GM18526 (cell line): ENCODE data around the gene TNFRSF8.
A peak's percentile ranks its signal among the peaks of the same experiment; 100 is the strongest.

ENCODE experiments used
- POLR2A ChIP-seq: IDR thresholded peaks from 3 replicates; pipeline ENCODE4 v1.6.1; 2011; ENCODE audit not compliant: insufficient read length; ENCODE audit errors: extremely low read depth

TNFRSF8 gene

DNA sequence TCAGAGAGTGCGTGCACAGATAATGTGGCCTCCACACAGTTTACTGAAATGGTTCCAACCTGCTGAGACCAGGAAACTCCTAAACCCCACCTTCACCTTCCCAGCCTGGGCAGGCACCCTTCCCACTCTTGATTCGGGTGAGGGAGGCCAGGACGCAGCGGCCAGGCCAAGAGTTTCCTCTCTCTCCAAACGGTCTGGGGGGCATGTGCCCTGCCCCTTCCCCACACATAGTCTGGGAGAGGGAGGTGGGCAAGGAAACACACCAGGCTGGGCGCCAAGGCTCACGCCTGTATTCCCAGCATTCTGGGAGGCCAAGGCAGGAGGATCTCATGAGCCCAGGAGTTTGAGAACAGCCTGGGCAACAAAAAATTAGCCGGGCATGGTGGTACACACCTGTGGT is 9.6 kb downstream of the TNFRSF8 start:
- no peak for TF ChIP-seq POLR2A

DNA sequence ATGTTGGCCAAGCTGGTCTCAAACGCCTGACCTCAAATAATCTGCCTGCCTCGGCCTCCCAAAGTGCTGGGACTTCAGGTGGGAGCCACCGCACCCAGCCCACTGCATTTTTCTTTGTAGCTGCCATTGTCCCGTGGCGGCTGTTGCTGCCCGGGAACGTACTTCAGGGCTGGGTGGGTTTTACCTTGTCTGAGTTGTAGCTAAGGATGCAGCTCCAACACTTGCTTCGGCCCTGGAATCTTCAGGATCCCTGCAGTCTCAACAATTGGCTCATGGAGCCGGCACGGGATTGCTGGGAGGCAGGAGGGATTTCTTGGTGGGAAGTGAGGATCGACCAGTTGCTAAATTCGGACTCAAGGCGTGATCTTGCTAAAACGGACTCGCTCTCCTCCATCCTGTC is 10.7 kb downstream of the TNFRSF8 start:
- TF ChIP-seq POLR2A, result no peak

DNA sequence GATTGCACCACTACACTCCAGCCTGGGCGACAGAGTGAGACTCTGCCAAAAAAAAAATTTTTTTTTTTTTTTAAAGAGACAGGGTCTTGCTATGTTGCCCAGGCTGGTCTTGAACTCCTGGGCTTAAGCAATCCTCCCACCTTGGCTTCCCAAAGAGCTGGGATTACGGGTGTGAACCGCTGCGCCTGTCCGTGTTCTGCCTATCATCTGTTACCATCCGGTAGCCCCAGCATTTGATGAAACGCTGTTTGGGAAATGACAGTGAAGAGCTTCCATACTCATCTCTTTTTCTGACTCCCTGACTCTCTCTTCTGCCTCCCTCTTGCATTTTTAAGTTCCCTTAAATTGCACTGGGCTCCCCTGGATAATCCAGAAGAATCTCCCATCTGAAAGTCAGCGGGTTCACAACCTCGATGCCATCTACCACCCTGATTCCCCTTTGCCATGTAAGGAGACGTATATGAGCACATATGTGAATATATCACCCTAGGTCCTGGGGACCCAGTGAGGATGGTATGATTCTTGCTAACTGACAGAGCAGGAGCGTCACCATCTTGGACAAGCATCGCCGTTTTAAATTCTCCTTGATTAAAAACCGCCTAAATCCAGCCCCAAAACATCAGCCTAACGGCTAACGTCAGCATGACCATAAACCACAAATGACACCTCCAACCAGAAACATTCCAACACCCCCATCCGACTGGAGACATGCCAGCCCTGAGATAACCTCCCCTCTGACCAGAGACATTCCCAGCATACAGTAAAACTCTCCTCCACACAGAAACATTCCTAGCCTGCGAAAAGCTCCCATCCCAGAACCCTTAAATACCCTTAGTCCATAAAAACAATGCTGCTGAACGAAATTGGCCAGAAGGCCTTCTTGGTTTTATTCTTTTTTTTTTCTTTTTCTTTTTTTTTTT is 12.4 kb downstream of the TNFRSF8 start:
- no peak for TF ChIP-seq POLR2A

DNA sequence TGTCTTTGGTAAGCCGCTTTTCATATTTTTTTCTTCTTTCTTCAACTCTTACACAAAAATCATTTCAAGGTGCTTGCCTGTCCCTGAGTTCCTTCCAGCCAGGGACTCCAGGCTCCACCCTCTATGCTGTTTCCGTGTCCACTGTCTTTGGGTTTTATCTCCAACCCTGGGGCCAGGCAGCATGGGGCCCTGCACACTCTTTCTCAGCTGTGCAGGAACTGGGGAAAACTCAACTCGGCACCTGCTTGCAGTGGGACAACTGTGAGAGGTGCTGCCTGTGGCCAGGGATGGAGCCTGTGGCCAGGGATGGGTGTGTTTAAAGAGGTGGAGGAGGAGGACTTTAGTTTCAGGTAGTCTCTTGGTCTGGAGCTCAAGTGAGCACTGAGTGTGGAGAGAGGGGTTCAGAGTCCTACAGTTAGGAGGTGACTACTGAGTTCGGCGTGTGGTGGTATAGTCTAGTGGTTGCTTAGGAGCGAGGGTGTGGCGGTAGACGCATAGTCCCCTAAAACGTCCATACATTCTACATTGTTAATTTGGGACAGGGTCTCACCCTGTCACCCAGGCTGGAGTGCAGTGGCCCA is 13.4 kb downstream of the TNFRSF8 start:
- no peak for TF ChIP-seq POLR2A

DNA sequence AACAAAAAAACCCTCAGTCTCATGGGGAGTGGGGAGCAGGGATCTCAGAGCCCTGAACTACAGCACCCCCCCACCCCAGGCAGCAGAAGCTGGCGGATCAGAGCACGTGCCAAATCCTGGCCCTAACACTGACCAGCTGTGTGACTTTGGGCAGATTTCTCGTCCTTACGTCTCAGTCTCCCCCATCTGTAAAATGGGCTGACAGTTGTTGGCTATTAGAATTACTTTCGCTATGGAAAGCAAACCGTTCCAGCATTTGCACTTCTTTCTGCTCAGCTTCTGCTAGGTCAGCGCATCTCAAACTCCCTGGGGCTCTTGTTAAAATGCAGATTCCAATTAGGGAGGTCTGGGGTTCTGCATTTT is 15.5 kb downstream of the TNFRSF8 start:
- no peak for TF ChIP-seq POLR2A

DNA sequence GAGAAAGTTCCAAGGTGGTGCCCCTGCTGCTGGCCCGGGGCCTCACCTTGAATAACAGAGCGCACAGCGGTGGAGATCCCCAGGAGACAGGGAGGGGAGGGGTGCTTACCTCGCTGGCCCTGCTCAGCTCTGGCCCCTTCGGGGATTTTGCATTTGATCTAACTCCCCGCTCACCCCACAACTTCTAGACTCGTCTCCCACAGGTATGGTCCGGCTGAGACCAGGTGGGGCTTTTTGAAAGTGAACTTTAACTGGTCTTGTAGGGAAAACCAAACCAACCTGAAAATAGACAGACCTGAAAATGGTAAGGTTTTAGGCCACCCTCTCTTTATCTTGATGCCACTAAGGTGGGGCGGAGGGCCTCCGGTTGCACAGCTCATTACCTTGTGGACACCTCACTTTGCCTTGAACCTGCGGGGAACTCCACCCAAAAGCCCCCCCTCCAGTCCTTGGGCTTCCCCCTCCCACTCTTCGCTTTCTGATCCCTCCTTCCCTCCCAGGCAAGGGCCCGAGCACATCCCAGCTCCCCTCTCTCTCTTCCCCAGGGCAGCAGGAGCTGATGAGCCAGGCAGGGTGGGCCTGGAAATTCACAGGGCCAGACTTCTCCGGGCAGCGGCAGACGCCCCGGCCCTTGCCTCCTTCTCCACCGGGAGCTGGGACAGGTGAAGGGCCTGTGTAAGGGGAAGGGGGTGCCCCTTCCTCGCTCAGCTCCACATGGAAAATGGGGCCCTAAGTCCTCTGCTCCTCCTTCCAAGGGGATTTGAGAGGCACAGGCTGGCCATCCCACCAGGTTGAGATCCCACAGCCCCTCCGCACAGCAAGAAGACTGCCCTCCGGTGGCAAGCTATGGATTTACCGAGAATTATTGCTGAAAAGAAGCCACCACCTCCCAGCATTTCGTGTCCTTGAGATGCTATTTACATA is 16.1 kb downstream of the TNFRSF8 start:
- peak; percentile 32 for TF ChIP-seq POLR2A

DNA sequence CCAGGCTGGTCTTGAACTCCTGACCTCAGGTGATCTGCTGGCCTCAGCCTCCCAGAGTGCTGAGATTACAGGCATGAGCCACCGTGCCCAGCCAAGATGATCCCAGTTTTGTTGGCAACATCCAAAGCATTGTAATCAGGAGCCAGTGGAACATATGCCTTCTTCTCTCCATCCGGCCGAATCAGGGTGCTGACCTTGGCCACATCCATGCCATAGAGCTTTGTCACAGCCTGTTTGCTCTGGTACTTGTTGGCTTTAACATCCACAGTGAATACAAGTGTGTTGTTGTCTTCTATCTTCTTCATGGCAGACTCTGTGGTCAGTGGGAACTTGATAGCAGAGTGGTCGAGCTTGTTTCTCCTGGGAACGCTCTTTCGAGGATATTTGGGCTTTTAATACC is 17.1 kb downstream of the TNFRSF8 start:
- TF ChIP-seq POLR2A, result no peak

DNA sequence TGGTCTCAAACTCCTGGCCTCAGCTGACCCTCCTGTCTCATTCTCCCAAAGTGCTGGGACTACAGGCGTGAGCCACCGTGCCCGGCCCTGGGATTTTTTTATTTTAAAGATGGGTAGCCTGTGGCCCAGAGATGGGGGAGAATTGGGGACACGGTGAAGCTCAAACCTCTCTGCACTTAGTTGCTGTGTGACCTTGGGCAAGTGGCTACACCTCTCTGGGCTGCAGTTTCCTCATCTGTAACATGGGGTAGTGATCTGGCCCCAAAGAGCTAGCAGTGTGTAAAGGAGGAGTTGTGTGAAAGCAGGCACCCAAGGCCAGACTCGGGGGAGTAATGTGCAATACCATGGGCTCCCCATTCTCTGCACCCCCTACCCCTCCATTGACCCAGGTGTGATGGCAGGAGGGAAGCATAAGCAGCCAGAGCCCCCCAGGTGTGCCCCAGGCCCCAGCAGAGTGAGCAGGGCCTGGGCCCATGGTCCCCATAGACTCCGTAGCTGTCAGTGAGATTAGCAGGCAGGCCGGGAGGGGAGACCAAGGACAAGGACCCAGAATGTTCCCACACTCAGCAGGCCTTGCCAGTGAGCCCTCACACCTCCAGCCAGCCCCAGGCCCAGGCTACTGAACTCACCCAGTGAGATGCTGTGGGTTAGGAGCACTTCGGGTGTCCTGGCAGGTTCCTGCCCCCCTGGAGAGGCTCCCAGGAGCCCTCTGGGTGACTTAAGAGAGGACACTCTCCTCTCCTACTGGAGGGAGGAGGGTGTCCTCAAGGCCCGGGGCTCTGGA is 17.9 kb downstream of the TNFRSF8 start:
- TF ChIP-seq POLR2A, result no peak

DNA sequence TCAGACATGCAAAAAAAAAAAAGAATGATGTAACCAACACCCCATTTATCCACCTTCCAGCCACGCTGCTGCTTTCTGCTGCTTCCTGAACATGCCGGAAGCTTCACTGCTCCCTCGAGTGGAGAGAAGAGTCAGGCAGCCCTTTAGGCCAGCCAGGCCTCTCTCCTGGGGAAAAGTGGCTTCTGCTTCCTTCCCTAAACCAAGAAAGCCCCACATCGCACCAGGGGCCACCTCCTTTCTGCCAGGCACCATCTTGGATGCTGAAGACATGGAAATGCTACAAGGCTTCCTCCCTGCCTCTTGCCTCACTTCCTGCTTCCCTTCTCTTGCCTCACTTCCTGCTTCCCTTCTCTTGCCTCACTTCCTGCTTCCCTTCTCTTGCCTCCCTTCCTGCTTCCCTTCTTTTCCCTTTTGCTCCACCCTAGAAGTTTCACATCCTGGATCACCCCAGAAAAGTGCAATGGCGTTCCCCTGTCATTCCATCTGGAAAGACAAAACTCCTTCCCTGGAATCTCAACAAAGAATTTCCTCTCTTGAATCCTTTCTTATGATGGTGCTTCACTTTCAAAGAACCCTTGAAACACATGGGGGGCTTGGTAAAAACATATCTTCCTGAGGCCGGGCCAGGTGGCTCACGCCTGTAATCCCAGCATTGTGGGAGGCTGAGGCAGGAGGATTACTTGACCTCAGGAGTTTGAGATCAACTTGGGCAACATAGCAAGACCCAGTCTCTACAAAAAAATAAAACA is 18.7 kb downstream of the TNFRSF8 start:
- TF ChIP-seq POLR2A, result peak; percentile 16

DNA sequence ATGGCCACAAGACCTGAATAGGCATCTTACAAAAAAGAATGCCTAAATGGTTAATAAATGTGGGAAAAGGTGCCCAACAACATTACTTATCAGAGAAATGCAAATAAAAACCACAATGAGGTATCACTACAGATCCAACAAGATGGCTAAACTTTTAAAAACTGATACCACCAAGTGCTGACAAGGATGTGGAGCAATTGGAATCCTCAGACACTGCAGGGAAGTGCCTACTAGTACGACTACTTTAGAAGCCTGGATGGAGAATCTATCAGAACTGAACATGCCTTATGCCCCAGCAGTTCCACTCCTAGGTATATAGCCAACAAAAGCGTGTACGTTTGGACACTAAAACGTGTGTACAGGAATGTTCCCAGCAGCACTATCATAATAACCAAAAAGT is 19.9 kb downstream of the TNFRSF8 start:
- no peak for TF ChIP-seq POLR2A

DNA sequence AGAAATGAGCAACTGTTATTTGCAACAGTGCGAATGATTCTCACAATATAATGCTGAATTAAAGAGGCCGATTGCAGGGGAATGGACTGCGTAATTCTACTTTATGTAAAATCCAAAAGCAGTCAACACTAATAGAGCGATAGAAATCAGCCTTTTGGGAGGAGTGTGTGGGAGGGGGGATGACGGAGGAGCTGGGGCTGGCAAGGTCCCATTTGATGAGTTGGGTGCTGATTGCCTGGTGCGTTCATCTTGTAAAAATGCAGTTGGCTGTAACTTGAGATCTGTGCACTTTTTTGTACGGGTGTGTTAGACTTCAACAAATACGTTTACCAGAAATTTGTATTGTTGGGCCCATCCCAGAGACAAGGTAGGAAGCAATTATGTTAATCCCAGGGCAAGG is 20.7 kb downstream of the TNFRSF8 start:
- TF ChIP-seq POLR2A, result no peak

DNA sequence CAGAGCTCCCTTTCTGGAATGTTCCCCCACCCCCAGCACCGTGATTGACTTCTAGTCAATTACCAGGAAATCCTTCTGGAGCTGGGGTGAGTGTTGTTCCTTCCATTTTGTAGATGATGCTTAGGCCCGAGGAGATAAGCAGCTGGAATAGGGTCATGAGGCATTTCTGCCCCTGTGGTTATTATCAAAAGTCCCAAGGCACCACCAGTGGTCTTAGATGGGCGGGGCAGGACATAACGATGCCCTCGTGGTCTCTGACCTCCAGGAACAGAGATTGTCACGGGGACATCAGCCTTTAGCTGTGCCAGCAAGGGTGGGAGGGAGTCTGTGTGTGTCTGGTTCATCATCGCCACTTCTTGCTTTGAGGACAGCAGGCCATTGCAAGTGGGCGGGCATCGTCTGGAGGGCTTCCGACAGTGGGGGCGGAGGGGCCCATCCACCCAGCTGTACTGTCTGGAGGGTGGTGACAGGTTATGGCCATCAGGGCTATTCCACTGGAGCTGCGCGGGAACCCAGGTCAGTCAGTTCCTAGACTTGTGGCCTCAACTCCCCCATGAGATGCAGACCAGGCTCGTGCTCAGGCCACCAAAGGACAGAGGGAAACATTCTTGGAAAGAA is 22.6 kb downstream of the TNFRSF8 start:
- no peak for TF ChIP-seq POLR2A

DNA sequence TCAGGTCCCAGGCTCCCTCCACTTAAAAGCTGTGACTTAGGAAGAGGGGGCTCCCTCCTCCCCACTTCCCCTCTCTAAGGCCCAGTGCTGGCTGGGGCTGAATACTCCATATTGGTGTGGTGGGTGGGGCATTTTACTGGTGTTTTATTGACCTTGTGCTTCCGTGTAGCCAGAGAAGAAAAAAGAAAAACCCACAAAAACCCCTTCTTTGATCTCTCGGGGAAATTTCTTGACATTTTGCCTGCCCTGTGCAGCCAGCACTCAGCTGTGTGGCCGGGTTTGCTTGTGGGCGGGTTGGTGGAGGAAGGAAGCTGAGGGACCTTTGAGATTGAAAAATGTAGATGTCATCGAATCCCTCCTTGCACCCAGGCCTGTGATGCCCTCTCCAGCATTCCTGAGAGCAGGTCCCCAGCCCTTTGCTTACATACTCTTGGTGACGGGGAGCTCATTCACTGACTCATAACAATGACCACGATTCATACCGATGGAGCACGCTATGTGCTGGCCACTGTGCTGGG is 24.8 kb downstream of the TNFRSF8 start:
- TF ChIP-seq POLR2A, result no peak

DNA sequence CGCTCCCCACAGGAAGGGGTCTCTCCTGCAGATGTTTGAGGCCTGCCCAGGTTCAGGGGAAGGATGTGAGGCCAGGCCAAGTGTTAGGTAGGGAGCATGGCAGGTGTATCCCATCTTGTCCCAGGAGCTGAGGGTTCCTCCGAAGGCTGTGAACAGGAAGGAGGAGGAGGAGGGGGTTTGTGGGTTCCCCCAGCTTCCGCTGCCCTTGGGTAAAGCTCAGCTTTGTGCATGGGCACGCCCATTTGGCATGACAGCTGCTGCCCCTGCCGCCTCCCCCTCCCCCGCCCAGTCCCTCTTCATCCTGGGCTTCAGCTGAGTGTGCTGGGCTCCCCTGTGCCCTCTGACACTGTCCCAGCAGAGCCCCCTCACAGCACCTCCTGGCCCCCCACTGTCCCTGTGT is 25.5 kb downstream of the TNFRSF8 start:
- TF ChIP-seq POLR2A, result no peak
